Measurements from ENCODE around the gene MPZL1.
"Not testable (repeated sequence)": the region's sequence is repeated elsewhere in the genome, so short reads cannot be mapped to it uniquely, and the experiment has no call there.

Gene MPZL1

GRCh38 chr1:167719715-167720421 lies 1.9 kb upstream of the MPZL1 start:
- peak overlapping the region; percentile 42 for H3K9ac ChIP-seq (ENCODE audit: low read length)
- peak overlapping the region; percentile 10; the same call in 1 of the 2 replicates for H3K4me3 ChIP-seq (ENCODE audit: low read depth, low read length)
- not testable (repeated sequence) for H3K36me3 ChIP-seq (ENCODE audit: control insufficient read depth, insufficient read depth, low read length); H3K27me3 ChIP-seq (ENCODE audit: control insufficient read depth, insufficient read depth, low read length); H3K9me3 ChIP-seq (ENCODE audit: control insufficient read depth, insufficient read depth, low read depth, low read length); H3K27ac ChIP-seq (ENCODE audit: low read depth, low read length)
- peaks cover 43% of the 10 kb centered on the region for H3K4me1 ChIP-seq (ENCODE audit: control insufficient read depth, insufficient read depth, low read length)

- H3K9ac ChIP-seq (ENCODE audit: low read length): peak overlapping the region; percentile 84
- peak overlapping the region; percentile 73; the same call in 1 of the 2 replicates for H3K27ac ChIP-seq (ENCODE audit: low read depth, low read length)
- H3K4me1 ChIP-seq (ENCODE audit: control insufficient read depth, insufficient read depth, low read length): peaks cover 47% of the 10 kb centered on the region
- no peaks in the 10 kb centered on the region for H3K36me3 ChIP-seq (ENCODE audit: control insufficient read depth, insufficient read depth, low read length)
- H3K4me3 ChIP-seq (ENCODE audit: low read depth, low read length): peak overlapping the region; percentile 81
- H3K27me3 ChIP-seq (ENCODE audit: control insufficient read depth, insufficient read depth, low read length): no peaks in the 10 kb centered on the region
- no peaks in the 10 kb centered on the region for H3K9me3 ChIP-seq (ENCODE audit: control insufficient read depth, insufficient read depth, low read depth, low read length)
Measured at GRCh38 chr1:167720965-167721616, 691 bp upstream of the MPZL1 start.

GRCh38 chr1:167722152-167722869 lies 529 bp downstream of the MPZL1 start:
- Histone ChIP-seq H3K27ac (ENCODE audit: low read depth, low read length) (peak overlapping the region; percentile 73; the same call in 1 of the 2 replicates), H3K27me3 (ENCODE audit: control insufficient read depth, insufficient read depth, low read length) (no peaks in the 10 kb centered on the region), H3K4me3 (ENCODE audit: low read depth, low read length) (peak overlapping the region; percentile 81), H3K4me1 (ENCODE audit: control insufficient read depth, insufficient read depth, low read length) (peaks cover 54% of the 10 kb centered on the region), H3K9me3 (ENCODE audit: control insufficient read depth, insufficient read depth, low read depth, low read length) (no peaks in the 10 kb centered on the region), H3K9ac (ENCODE audit: low read length) (peak overlapping the region; percentile 84), H3K36me3 (ENCODE audit: control insufficient read depth, insufficient read depth, low read length) (no peaks in the 10 kb centered on the region)

- peak overlapping the region; percentile 81 for H3K4me3 ChIP-seq (ENCODE audit: low read depth, low read length)
- no peaks in the 10 kb centered on the region for H3K9me3 ChIP-seq (ENCODE audit: control insufficient read depth, insufficient read depth, low read depth, low read length)
- H3K27me3 ChIP-seq (ENCODE audit: control insufficient read depth, insufficient read depth, low read length): no peaks in the 10 kb centered on the region
- no peak overlapping the region; the same call in 1 of the 2 replicates for H3K27ac ChIP-seq (ENCODE audit: low read depth, low read length)
- H3K9ac ChIP-seq (ENCODE audit: low read length): peak overlapping the region; percentile 84
- H3K4me1 ChIP-seq (ENCODE audit: control insufficient read depth, insufficient read depth, low read length): peaks cover 52% of the 10 kb centered on the region
- H3K36me3 ChIP-seq (ENCODE audit: control insufficient read depth, insufficient read depth, low read length): no peaks in the 10 kb centered on the region
Measured at GRCh38 chr1:167722870-167723251, 1.1 kb downstream of the MPZL1 start.

- H3K4me1 ChIP-seq (ENCODE audit: control insufficient read depth, insufficient read depth, low read length): peaks cover 48% of the 10 kb centered on the region
- no peak overlapping the region for H3K9ac ChIP-seq (ENCODE audit: low read length)
- H3K9me3 ChIP-seq (ENCODE audit: control insufficient read depth, insufficient read depth, low read depth, low read length): no peaks in the 10 kb centered on the region
- H3K27me3 ChIP-seq (ENCODE audit: control insufficient read depth, insufficient read depth, low read length): no peaks in the 10 kb centered on the region
- H3K27ac ChIP-seq (ENCODE audit: low read depth, low read length): no peak overlapping the region
- 0 out of 2 replicates have a peak, but pooled peaks cover 3% of the 10 kb centered on the region for H3K36me3 ChIP-seq (ENCODE audit: control insufficient read depth, insufficient read depth, low read length)
- peak overlapping the region; percentile 81 for H3K4me3 ChIP-seq (ENCODE audit: low read depth, low read length)
Measured at GRCh38 chr1:167723707-167724323, 2.0 kb downstream of the MPZL1 start.

- H3K9ac ChIP-seq (ENCODE audit: low read length): no peak overlapping the region
- H3K4me3 ChIP-seq (ENCODE audit: low read depth, low read length): no peak overlapping the region
- no peaks in the 10 kb centered on the region for H3K27me3 ChIP-seq (ENCODE audit: control insufficient read depth, insufficient read depth, low read length)
- no peaks in the 10 kb centered on the region for H3K9me3 ChIP-seq (ENCODE audit: control insufficient read depth, insufficient read depth, low read depth, low read length)
- peaks cover 32% of the 10 kb centered on the region for H3K4me1 ChIP-seq (ENCODE audit: control insufficient read depth, insufficient read depth, low read length)
- H3K36me3 ChIP-seq (ENCODE audit: control insufficient read depth, insufficient read depth, low read length): peaks cover 15% of the 10 kb centered on the region
- H3K27ac ChIP-seq (ENCODE audit: low read depth, low read length): no peak overlapping the region
Measured at GRCh38 chr1:167726008-167726407, 4.2 kb downstream of the MPZL1 start.

- no peaks in the 10 kb centered on the region for H3K9me3 ChIP-seq (ENCODE audit: control insufficient read depth, insufficient read depth, low read depth, low read length)
- no peak overlapping the region for H3K4me3 ChIP-seq (ENCODE audit: low read depth, low read length)
- H3K4me1 ChIP-seq (ENCODE audit: control insufficient read depth, insufficient read depth, low read length): peaks cover 20% of the 10 kb centered on the region
- peaks cover 25% of the 10 kb centered on the region for H3K36me3 ChIP-seq (ENCODE audit: control insufficient read depth, insufficient read depth, low read length)
- no peaks in the 10 kb centered on the region for H3K27me3 ChIP-seq (ENCODE audit: control insufficient read depth, insufficient read depth, low read length)
- H3K9ac ChIP-seq (ENCODE audit: low read length): no peak overlapping the region
- H3K27ac ChIP-seq (ENCODE audit: low read depth, low read length): no peak overlapping the region
Measured at GRCh38 chr1:167728818-167729410, 7.1 kb downstream of the MPZL1 start.

GRCh38 chr1:167734227-167734626 lies 12.4 kb downstream of the MPZL1 start:
- H3K9me3 ChIP-seq (ENCODE audit: control insufficient read depth, insufficient read depth, low read depth, low read length): peaks cover 4% of the 10 kb centered on the region; the same call in 1 of the 2 replicates
- no peak overlapping the region for H3K9ac ChIP-seq (ENCODE audit: low read length)
- no peak overlapping the region for H3K27ac ChIP-seq (ENCODE audit: low read depth, low read length)
- 0 out of 2 replicates have a peak, but pooled peaks cover 3% of the 10 kb centered on the region for H3K4me1 ChIP-seq (ENCODE audit: control insufficient read depth, insufficient read depth, low read length)
- H3K36me3 ChIP-seq (ENCODE audit: control insufficient read depth, insufficient read depth, low read length): peaks cover 28% of the 10 kb centered on the region
- H3K27me3 ChIP-seq (ENCODE audit: control insufficient read depth, insufficient read depth, low read length): no peaks in the 10 kb centered on the region
- no peak overlapping the region for H3K4me3 ChIP-seq (ENCODE audit: low read depth, low read length)

- H3K9me3 ChIP-seq (ENCODE audit: control insufficient read depth, insufficient read depth, low read depth, low read length): peaks cover 4% of the 10 kb centered on the region; the same call in 1 of the 2 replicates
- H3K4me1 ChIP-seq (ENCODE audit: control insufficient read depth, insufficient read depth, low read length): 0 out of 2 replicates have a peak, but pooled peaks cover 9% of the 10 kb centered on the region
- H3K36me3 ChIP-seq (ENCODE audit: control insufficient read depth, insufficient read depth, low read length): peaks cover 28% of the 10 kb centered on the region
- H3K4me3 ChIP-seq (ENCODE audit: low read depth, low read length): no peak overlapping the region
- no peak overlapping the region for H3K9ac ChIP-seq (ENCODE audit: low read length)
- no peak overlapping the region for H3K27ac ChIP-seq (ENCODE audit: low read depth, low read length)
- H3K27me3 ChIP-seq (ENCODE audit: control insufficient read depth, insufficient read depth, low read length): no peaks in the 10 kb centered on the region
Measured at GRCh38 chr1:167734841-167735240, 13.1 kb downstream of the MPZL1 start.

GRCh38 chr1:167737169-167737568 lies 15.4 kb downstream of the MPZL1 start:
- Histone ChIP-seq H3K27me3 (ENCODE audit: control insufficient read depth, insufficient read depth, low read length) (no peaks in the 10 kb centered on the region), H3K4me3 (ENCODE audit: low read depth, low read length) (no peak overlapping the region), H3K4me1 (ENCODE audit: control insufficient read depth, insufficient read depth, low read length) (peaks cover 10% of the 10 kb centered on the region; the same call in 1 of the 2 replicates), H3K27ac (ENCODE audit: low read depth, low read length) (no peak overlapping the region), H3K9ac (ENCODE audit: low read length) (no peak overlapping the region), H3K36me3 (ENCODE audit: control insufficient read depth, insufficient read depth, low read length) (peaks cover 12% of the 10 kb centered on the region; the same call in 1 of the 2 replicates), H3K9me3 (ENCODE audit: control insufficient read depth, insufficient read depth, low read depth, low read length) (peaks cover 4% of the 10 kb centered on the region; the same call in 1 of the 2 replicates)

Measured in HUES6 (cell line).